Measurements from ENCODE around the gene PDIA5.

Gene PDIA5

DNA sequence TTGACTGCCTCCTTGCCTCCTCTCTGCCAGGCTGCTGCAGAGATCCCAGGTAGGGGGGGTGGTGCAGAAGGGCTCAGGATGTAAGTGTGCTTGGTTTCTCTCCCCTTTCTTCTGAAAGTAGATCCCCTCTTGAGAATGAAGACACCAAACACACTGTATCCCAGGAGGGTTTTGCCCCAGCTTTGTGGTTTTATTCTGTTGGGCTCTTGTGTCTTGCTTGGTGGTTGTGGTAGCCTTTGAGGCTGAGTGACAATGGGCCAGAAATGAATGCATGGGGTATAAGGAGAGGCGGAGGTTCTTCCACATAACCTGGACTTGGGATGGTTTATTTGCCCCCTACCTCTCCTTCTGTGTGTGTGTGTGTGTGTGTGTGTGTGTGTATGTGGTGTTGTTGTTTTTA is 5.7 kb downstream of the PDIA5 start:
- DNase-seq = no peak

DNA sequence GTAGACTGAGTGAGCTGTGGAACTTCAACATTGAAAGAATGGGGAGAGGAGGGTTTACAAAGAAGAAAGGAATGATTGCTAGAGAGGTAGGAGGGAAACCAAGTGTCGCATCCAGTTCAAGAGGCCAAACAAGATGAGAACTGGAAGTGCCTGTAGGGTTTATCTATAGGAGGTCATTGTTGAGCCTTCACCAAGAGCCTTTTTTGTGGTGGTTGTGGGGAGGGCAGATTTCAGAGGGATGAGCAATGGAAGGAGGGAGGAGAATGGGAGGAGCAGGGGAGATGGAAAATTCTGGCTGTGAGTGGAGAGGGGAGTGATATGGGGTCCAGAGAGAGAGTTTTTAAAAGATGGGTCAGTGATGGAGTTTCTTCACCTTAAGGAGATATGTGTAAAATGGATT is 8.5 kb downstream of the PDIA5 start:
- DNase-seq = no peak

DNA sequence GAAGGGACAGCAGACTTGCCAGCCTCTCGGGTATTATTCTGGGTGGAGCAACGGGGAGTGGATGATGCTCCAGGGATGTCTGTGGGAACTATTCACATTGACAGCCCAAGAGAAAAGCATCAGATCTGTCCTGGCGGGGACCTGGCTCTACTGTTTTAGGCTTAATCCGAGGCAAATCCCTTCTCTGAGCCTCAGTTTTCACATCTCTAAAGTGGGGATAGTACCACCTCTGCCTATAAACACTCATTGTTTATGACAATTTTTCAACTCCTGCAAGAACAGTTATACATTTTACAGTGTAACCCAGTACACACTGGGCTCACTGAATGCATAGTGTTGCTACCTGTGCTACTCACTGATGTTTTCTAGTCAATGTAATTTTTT is 9.3 kb downstream of the PDIA5 start:
- no peak for DNase-seq

DNA sequence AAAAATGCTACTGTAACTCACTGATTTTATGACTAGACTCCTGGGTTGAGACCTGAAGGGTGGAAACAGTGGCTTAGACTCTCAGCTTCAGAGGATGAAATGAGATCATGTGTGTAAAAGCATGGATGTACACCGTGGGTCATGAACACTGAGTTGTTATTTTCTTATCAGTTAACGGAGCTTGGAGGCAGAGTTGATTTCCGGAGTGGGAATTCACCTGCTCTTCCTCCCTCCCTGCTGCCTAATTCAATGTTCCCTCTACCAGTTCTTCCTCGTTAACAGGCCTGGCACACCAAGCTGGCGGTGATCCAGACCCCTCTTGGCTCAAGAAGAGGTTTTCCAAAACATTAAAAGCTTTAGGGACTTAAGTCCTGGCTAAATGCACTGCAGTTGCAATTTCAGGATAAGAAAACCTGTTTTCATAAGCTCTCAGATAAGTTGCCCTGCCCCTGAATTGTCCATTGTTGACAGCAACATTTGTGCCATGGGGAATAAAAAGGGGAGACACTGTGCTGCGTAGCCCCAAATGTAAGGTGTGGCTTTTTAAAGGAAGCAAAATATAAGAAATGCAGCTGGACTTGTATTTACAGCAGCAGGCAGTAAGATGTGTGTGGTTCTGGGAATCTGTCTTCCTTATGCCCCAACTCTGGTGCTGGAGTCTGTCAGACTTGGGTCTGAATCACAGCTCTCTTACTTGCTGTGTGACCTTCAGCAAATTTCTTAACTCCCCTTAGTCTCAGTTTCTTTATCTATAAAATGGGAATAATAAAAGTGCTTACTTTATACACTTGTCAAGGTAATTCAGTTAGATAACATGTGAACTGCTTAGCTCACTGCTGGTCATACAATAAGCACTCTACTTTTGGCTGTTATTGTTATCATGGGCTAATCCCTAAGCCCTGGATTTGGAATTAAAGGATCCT is 9.9 kb downstream of the PDIA5 start:
- no peak for DNase-seq

DNA sequence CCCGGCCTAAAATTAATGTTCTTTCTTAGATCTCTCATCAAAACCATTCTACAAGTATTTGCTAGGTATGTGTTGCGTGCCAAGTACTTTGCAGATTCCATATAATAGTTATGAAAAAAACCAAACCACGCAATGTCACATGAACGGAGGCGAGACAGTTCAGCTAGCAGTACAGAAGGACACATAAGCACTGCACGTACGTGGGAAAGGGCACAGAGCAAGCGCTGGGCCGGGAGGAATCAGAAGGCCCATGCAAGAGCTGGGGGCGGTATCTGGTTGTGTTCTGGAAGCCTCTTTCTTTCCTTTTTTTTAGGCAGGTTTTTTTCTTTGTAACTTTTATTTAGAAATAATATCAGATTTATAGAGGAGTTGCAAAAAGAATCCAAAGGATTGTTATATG is 11.3 kb downstream of the PDIA5 start:
- DNase-seq = no peak

DNA sequence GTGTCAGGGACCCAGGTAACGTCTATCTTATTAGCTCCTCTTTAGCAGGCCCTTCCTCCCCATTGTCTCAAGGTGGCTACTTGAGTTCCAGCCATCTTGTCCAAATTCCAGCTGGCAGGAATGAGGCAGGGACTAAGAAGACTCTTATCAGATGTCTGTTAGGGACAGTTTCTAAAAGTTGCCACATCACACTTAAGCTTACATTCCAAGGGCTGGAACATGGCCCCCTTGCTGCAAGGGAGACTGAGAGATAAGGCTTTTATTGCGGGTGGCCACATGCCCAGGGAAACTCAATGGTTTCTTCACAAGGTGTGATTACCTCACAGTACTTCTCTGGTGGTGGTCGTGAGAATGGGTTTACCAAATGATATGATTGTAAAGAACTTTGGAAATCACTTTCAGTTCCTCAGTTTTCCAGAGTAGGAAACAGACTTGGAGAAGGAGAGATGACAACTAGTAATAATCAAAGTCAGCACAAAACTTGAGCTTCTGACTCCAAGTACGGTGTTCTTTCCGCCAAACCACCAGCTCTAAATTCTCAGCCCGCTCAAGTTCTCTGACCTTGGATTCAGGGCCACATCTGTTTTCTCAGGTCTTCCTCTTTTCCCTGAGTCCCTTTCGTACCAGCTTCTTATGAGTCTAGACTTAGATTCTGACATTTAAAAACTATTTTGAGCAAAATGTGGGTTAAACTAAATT is 14.2 kb downstream of the PDIA5 start:
- no peak for DNase-seq

DNA sequence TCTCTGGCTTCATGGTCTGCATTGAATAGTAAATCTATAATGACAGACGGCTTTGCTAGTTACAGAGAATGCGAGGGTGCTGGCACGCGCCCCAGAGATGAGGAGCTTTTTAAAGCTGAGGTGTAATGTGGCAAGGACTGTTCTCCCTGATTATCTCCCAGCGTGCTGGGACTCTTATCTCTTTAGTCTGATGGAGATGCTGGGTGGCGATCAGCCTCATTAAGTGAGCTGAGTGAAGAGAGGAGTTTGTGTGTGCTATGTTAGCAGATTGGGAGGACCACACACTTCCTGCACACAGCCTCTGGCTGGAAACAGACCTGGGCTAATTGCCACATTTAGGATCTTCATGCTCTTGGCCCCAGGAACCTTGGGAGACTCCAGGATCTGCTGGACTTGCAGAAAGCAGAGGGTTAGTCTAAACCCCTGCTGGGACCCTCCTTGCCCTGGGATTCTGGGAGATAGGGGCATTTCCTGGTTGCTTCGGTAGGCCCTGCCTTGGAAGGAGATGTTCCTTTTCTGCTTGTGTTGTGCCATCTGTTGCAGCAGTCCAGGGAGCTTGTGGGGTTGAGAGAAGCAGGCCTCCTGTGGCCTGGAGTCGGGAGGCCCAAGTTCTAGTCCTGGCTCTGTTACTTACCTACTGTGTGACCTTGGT is 15.0 kb downstream of the PDIA5 start:
- no peak for DNase-seq

DNA sequence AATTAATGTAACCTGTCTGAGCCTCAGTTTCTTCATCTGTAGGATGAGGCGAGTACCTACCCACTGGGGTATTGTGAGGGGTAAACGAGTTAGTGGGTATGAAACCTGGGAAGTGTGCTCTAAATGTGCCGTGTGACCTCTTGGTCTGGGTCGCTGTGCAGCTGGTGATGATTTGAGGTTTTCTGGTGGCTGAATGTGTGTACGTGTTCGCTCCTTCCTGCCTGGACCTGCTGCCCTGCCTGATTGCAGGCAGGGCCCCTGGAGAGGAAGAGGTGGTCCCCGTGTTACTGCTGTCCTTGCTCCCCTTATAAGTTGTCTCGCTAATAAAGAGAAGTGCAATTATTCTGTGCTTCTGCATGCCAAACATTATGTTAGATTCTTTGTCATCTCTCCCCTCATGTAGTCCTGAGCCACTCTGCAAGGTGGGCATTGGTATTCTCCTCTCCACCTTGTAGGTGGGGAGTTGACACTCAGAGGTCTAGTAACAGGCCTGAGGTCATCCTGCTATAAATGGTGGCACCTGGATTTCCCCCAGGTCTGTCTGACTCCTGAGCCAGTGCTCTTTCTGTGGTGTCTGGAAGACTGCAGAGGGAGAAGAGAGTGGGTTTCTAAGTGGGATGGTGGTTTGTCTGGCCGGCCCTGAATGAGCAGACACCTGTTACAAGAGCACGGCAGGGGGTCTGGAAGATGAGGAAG is 15.7 kb downstream of the PDIA5 start:
- DNase-seq = no peak

DNA sequence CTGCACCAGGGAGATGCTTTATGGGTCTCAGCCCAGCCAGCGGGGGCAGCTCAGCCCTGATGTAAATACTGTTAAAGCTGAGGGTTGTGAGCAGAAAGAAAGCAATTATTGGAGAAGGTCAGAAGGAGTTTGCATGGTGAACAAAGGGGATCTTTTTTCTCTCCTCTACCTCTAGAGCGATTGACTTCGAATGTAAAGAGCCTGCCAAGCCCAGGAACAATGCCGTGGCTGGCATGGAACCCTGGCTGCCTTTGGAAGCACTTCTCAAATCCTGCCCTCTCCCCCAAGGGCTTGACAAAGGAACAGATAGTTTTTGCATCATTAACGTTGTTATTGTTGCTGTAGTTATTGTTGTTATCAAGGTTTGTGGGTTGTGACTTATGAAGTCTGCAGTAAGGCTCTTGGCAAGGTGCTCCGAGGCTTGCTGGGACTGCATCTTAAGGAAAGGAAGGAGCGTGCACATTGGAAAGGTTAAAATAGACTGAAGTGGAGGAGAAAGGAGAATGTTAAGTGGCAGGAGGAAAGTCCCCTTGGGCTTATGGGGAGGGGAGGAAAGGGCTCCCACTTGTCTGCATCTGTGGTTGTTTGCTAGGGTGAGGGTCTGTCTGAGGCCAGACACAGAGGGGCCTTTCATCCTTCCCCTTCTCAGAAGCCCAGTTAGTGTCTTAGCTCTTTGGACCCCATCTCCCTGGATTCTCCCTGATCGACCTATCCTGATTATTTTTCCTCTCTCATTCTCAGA is 16.7 kb downstream of the PDIA5 start:
- no peak for DNase-seq

DNA sequence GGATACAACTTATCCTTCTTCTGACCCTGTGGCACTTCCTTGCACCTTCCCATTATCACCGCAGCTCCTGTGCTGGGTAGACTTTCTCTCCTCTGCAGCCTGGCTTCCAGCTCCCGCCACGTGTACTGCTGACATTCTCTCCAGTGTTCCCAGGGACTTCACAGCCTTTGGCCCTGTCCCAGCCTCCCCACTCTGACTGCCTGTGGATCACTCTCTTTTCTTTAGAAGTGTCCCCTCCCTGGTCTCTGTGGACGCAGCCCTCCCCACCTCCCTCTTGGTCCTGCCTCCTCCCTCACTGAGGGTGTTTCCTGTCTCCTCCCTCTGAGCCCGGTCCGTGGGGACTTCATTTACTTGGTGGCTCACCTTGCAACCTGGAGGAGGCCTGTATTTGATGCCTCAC is 17.4 kb downstream of the PDIA5 start:
- DNase-seq = no peak

DNA sequence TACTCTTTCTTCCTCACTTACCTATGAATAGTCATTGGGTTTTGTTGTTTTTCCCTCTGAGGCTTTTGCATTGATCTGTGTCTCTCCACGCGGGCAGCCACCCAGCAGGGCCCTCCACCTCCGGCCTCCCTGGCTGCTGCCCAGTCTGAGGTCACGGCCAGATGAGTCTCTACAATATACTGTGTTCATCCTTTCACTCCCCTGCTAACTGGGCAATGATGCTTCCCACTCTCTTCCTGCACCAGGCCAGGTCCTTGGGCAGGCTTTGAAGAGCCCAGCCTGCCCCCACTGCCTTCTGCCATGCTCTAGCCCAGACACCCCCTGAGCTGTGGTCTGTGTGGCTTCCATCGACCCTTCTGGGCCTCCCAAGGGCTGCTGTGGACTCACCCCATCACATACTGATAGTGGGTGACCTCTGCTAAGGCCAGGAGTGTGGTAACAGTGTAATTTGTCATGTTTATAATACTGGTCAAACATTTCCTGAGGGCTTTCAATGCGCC is 18.0 kb downstream of the PDIA5 start:
- DNase-seq = no peak

DNA sequence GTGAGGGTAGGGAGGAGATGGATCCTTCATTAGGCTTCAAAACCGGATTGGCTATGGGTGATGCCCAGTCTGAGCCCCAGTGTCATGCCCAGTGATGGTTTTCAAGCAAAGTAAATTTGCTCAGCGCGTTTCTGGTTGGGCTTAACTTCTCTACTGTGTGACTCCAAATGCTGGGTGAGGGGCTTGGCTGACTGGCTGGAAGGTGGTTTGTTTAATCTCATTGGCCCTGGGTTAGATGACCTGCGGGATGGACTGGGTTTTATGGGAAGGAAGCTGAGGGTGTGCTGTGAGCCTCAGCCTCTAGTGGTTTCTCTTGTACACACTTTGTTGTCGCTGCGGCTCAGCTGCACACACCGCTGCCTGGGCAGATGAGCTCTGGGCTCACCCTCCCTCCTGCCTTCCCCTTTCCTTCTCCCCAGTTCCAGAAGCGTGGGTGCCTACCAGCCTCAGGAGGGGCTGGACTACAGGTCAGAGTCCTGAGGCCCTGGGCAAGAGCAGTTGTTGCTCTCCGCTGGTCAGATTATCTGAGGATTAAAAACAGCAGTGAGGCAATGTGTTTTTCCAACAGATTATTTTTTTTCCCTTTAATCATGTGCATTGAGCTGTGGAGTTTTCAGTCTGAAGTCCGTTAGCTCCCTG is 18.6 kb downstream of the PDIA5 start:
- DNase-seq = no peak

DNA sequence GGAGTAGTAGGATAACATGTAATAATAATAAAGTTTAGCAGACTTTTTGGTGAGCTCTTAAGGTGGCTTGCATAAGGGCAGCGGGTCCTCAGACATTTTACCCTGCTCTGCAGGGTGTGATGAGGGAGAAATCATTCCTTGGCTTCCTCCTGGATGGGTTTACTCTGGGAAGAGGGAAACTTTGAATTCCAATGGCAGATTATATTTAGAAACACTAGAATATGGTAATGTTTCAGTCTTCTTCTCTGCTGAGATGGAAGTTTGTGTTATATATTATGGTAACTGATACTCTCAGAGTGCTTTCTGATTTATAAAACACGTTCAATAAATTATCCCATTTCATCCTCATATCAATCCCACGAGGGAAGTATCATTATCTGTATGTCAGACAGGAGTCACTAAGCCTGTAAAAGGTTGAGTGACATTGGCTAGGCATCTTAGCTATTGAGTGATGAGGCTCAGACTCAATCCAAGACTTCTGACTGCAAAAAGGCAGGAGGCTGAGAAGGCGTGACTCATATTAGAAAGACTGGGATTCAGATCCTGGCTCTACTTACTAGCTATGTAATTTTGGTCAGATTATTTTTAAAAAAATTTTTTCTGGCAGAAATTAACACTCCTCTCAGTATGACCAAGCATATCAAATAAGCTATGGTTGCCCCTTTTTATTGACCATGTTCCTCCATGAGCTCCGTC is 19.3 kb downstream of the PDIA5 start:
- no peak for DNase-seq

DNA sequence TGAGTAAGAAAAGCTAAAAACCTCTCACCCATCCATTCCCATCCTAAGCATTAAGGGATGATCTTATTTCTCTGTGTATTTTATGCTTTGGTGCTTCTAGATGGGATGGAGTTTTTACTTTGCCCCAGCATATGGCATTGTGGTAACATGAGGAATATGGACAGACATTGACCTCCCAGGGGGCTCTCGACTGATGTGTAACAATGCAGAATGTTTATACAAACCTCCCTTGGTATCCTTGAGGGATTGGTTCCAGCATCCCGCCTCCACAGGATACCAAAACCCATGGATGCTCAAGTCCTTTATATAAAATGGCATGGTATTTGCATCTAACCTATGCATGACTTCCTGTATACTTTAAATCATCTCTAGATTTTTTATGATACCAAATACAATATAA is 21.6 kb downstream of the PDIA5 start:
- no peak for DNase-seq

DNA sequence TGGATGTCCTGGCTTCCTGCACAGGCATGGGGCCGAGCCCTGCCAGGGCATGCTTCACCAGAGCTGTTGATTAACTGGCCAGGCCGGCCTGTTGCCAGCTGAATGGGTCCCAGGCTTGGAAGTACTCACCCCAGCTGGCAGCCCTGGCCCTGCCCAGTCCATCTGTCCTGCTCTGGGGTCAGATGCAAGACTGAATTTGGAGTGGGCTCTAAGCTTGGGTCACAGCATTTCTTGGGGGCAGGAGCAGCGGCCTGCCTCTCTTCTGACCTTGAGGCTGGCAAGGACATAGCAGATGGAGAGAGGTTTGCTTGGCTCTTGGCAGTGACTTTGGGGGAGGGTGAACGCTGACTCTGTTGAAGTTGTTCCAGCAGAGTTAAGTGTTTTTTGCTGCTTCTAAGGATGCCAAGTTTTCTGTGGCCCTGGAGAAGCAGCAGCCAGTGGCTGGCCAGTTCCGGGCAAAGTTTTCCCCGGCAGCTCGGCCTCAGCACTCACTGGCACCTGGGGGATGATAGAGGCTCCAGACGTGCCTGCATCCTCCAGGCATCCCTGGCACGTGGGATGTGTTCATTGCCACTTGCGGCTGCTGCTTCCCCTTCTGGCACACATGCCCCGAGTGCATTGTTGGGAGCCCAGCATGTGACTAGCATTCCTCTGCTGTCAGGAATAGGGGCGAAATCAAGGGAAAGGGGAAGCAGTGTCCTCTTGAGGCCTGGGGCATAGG is 22.9 kb downstream of the PDIA5 start:
- DNase-seq = no peak

DNA sequence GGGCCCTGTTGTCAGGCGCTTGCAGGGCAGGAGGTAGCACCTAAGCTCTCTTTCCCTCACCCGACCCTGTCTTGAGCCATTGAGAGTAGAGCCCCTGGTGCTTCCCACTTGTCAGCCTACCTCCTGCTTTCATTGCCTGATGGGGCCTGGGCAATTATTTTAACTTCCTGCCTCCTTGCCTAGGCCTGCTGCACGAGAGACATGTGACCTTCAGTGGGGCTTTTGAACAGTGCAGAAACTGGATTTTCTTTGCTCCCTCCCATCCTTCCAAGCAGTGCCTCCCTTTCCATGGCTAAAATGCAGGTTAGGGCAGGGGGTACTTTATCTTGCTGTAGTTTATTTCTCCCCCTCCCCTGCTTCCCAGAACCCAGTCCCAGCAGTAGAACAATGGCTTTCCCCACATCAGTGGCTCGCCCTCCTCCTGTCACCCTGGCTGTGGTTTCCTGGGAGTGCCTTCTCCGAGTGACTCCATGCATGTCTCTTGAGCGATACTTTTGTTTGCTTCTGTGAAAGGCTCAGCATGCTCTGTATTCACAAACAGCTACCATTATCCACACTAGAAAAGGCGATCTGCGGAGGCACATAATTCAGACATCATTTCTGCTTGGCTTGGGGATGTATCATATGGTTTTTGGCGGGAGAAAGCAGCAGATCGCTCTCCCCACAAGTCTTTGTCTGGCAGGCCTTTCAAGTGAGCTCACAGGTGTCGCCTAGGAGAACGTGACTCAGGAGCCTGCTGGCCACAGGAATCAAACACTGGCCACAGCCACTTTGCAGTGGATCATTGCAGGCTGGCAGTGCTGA is 24.1 kb downstream of the PDIA5 start:
- no peak for DNase-seq

DNA sequence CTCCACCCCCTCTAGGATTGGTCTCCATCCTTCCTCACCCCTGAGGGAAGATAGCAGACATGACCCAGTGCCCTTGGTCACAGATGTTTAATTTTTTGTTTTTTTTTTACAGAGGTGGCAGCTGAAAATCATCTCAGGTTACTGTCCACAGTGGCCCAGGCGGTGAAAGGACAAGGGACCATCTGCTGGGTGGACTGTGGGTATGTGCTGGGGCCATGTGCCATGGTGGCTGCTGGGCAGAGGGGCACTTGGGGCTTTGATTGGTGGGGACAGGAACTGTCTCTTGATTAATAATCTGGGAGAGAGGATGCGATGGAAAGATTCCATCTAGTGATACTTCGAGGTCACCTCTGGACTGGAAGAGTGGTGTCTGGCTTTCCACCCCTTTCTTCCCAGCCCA is 25.4 kb downstream of the PDIA5 start:
- no peak for DNase-seq

DNA sequence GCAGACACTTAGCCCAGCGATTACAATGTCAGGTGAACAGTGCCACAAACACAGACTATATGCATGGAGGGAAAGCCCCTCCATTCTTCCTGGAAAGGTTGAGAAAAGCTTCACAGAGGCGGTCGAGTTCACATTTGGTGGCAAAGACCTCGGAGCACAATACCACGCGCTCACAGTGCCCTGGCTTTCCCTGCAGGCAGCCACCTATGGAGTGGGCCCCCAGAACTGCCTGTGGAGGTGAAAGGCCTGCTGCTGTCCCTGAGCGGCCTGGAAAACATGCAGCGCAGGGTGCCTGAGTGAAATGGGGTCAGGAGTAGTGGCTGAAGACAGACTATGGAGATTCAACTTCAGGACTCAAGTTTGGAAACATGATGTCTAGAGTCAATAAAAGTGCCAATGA is 26.9 kb downstream of the PDIA5 start:
- DNase-seq = no peak

DNA sequence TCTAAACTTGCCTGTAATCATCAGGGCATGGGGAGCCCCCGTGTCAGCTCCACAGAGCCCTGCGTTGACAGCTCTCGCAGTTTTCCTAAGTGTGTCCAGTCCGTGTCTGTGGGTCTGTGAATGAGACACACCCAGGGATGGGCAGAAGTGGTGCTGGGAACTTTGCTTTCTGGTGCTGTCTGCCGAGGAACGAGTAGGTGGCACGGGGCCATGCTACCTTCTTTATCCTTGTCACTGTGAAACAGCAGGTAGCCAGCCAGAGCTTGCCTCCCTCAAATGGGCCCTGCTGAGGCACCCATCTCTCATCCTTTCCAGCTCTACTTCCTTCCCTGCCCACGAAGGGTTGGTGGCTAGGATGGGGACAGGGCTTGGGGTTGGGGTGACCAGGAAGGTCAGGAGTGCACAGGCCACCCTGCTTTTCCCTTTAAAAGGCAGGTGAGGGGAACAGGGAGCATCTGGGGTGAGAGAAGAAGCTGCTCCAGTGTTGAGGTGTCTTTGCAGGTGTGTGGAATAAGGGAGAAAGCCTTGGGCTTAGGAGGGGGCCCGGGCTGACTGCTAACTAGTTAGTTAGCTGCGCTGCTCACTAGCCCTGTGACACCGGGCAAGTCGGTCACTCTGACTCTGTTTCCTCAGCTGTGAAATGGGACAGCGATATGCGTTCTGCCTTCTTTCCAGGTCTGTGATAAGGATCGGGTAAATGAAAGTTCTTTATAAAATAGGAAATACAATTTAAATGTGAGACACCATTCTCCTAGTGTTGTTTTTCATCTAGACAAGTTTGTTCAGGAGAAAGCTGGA is 27.9 kb downstream of the PDIA5 start:
- no peak for DNase-seq
